IPS-11a (cell line): ENCODE data around the gene TBC1D9.

Experiments used
- H3K4me3 ChIP-seq: one replicate; pipeline ENCODE4 v1.5.1; 2013; ENCODE audit warnings: low read depth, low read length, control low read depth

The TBC1D9 gene

GRCh38 chr4:140697709-140698560 lies 58.2 kb downstream of the TBC1D9 start:
- no peak overlapping the region for H3K4me3 ChIP-seq

GRCh38 chr4:140695483-140695882 lies 60.7 kb downstream of the TBC1D9 start:
- no peak overlapping the region for H3K4me3 ChIP-seq

GRCh38 chr4:140693562-140693961 lies 62.6 kb downstream of the TBC1D9 start:
- no peak overlapping the region for H3K4me3 ChIP-seq

GRCh38 chr4:140691369-140691768 lies 64.8 kb downstream of the TBC1D9 start:
- H3K4me3 ChIP-seq: no peak overlapping the region

- H3K4me3 ChIP-seq: no peak overlapping the region
Measured at GRCh38 chr4:140690093-140690492, 66.1 kb downstream of the TBC1D9 start.

GRCh38 chr4:140689623-140690022 lies 66.6 kb downstream of the TBC1D9 start:
- H3K4me3 ChIP-seq: no peak overlapping the region

GRCh38 chr4:140688711-140689598 lies 67.2 kb downstream of the TBC1D9 start:
- no peak overlapping the region for H3K4me3 ChIP-seq

GRCh38 chr4:140686796-140687195 lies 69.4 kb downstream of the TBC1D9 start:
- H3K4me3 ChIP-seq: no peak overlapping the region

GRCh38 chr4:140684314-140684713 lies 71.9 kb downstream of the TBC1D9 start:
- H3K4me3 ChIP-seq: no peak overlapping the region

GRCh38 chr4:140681201-140681600 lies 75.0 kb downstream of the TBC1D9 start:
- H3K4me3 ChIP-seq: no peak overlapping the region

GRCh38 chr4:140680686-140681085 lies 75.5 kb downstream of the TBC1D9 start:
- no peak overlapping the region for H3K4me3 ChIP-seq

- H3K4me3 ChIP-seq: no peak overlapping the region
Measured at GRCh38 chr4:140679576-140679975, 76.6 kb downstream of the TBC1D9 start.

- H3K4me3 ChIP-seq: no peak overlapping the region
Measured at GRCh38 chr4:140675599-140676231, 80.5 kb downstream of the TBC1D9 start.

GRCh38 chr4:140673729-140674128 lies 82.5 kb downstream of the TBC1D9 start:
- no peak overlapping the region for H3K4me3 ChIP-seq

- H3K4me3 ChIP-seq: no peak overlapping the region
Measured at GRCh38 chr4:140672416-140672815, 83.8 kb downstream of the TBC1D9 start.

- H3K4me3 ChIP-seq: no peak overlapping the region
Measured at GRCh38 chr4:140668111-140668510, 88.1 kb downstream of the TBC1D9 start.

GRCh38 chr4:140666889-140667614 lies 89.1 kb downstream of the TBC1D9 start:
- H3K4me3 ChIP-seq: no peak overlapping the region

- no peak overlapping the region for H3K4me3 ChIP-seq
Measured at GRCh38 chr4:140662082-140662869, 93.9 kb downstream of the TBC1D9 start.

GRCh38 chr4:140661550-140661949 lies 94.6 kb downstream of the TBC1D9 start:
- H3K4me3 ChIP-seq: no peak overlapping the region
